K562 (cell line): ENCODE measurements around the gene SLC25A45. TPM values are rescaled to one million over a fixed set of nuclear protein-coding genes. Genes with fewer than 3 reads are reported as not detected.

ENCODE experiments used
- CBX1 ChIP-seq: sonication (generic); IDR thresholded peaks from 2 replicates; pipeline ENCODE4 v1.6.1; 2016; ENCODE audit warnings: antibody characterized with exemption, low read depth, mild to moderate bottlenecking
- HMGN3 ChIP-seq: IDR thresholded peaks from 2 replicates; pipeline ENCODE4 v1.6.1; 2011; ENCODE audit warnings: borderline replicate concordance, low read depth, mild to moderate bottlenecking, mixed read lengths, low read length; ENCODE audit not compliant: insufficient read length; ENCODE audit errors: extremely low read depth
- RHOXF2B ChIP-seq: fragments of 250-450 bp; sonication (Bioruptor Pico); conservative IDR thresholded peaks from 2 replicates; pipeline ENCODE4 v1.5.1; 2021
- polyA plus RNA-seq, 8 experiments: library from polyadenylated mRNA; depleted of rRNA in 4 of 8; stranded (reverse) in 5 of 8; unstranded in 3 of 8; fragments of >200 nt; fragmentation: Nextera tagmentation in 2 of 8; fragmentation: Illumina TruSeq in 1 of 8; extraction: Ambion mirVana in 2 of 8; extraction: Trizol in 1 of 8; gene quantifications; 2 replicates each; pipeline versions ENCODE4 v1.2.1 to v1.2.3, GENCODE V29; 2011 to 2014; ENCODE audit warnings: inconsistent platforms in 1 of 8, missing spikeins in 1 of 8
- total RNA-seq, 7 experiments: library from RNA; depleted of rRNA in 6 of 7; stranded (reverse); fragments of >200 nt in 6 of 7; fragmentation: Illumina TruSeq in 2 of 7; extraction: Trizol in 2 of 7; gene quantifications; 2 replicates each; pipeline versions ENCODE4 v1.2.1 to v1.2.3, GENCODE V29; 2011 to 2021; ENCODE audit warnings: low replicate concordance in 1 of 7
- TF ChIP-seq, protein P1 (sequence below): sonication (generic); formaldehyde crosslinking; IDR thresholded peaks from 2 replicates; pipeline ENCODE4 v1.8.1; 2022; ENCODE audit warnings: missing genetic modification reagents
- TF ChIP-seq, protein P2 (sequence below): conservative IDR thresholded peaks from 2 replicates; pipeline ENCODE4 v1.6.1; 2011; ENCODE audit warnings: low read depth, mild to moderate bottlenecking, low read length; ENCODE audit not compliant: control insufficient read depth
- TF ChIP-seq, protein P3 (sequence below): sonication (generic); formaldehyde crosslinking; IDR thresholded peaks from 2 replicates; pipeline ENCODE4 v1.8.1; 2023; ENCODE audit warnings: mild to moderate bottlenecking, missing genetic modification reagents
- TF ChIP-seq, protein P4 (sequence below): fragments of 250-450 bp; sonication (Bioruptor Pico); IDR thresholded peaks from 2 replicates; pipeline ENCODE4 v1.4.0; 2020; ENCODE audit warnings: mild to moderate bottlenecking, moderate library complexity
- TF ChIP-seq, protein P5 (sequence below): fragments of 450-650 bp; formaldehyde crosslinking; IDR thresholded peaks from 2 replicates; pipeline ENCODE4 v1.4.0; 2022; ENCODE audit warnings: missing genetic modification characterization

Gene SLC25A45
- total and polyA plus RNA-seq, 9 of the 15 experiments (the other 6 are each of a cell fraction or from before 2014, with no cell fraction given): 0.15 to 2.3 (median 0.68) TPM

DNA sequence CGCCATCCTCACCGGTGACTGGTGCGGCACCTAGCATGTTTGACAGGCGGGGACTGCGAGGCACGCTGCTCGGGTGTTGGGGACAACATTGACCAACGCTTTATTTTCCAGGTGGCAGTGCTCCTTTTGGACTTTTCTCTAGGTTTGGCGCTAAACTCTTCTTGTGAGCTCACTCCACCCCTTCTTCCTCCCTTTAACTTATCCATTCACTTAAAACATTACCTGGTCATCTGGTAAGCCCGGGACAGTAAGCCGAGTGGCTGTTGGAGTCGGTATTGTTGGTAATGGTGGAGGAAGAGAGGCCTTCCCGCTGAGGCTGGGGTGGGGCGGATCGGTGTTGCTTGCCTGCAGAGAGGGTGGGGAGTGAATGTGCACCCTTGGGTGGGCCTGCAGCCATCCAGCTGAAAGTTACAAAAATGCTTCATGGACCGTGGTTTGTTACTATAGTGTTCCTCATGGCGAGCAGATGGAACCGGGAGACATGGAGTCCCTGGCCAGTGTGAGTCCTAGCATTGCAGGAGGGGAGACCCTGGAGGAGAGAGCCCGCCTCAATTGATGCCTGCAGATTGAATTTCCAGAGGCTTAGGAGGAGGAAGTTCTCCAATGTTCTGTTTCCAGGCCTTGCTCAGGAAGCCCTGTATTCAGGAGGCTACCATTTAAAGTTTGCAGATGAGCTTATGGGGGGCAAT is 41.2 kb upstream of the SLC25A45 start (continued):
- TF ChIP-seq, protein P1, sequence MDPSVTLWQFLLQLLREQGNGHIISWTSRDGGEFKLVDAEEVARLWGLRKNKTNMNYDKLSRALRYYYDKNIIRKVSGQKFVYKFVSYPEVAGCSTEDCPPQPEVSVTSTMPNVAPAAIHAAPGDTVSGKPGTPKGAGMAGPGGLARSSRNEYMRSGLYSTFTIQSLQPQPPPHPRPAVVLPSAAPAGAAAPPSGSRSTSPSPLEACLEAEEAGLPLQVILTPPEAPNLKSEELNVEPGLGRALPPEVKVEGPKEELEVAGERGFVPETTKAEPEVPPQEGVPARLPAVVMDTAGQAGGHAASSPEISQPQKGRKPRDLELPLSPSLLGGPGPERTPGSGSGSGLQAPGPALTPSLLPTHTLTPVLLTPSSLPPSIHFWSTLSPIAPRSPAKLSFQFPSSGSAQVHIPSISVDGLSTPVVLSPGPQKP (CRISPR knock-in tag): no peak
- TF ChIP-seq RHOXF2B (CRISPR knock-in tag) (no peak), CBX1 (no peak), HMGN3 (no peak)
- TF ChIP-seq, protein P2, sequence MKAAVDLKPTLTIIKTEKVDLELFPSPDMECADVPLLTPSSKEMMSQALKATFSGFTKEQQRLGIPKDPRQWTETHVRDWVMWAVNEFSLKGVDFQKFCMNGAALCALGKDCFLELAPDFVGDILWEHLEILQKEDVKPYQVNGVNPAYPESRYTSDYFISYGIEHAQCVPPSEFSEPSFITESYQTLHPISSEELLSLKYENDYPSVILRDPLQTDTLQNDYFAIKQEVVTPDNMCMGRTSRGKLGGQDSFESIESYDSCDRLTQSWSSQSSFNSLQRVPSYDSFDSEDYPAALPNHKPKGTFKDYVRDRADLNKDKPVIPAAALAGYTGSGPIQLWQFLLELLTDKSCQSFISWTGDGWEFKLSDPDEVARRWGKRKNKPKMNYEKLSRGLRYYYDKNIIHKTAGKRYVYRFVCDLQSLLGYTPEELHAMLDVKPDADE: peak; percentile 68
- TF ChIP-seq, protein P3, sequence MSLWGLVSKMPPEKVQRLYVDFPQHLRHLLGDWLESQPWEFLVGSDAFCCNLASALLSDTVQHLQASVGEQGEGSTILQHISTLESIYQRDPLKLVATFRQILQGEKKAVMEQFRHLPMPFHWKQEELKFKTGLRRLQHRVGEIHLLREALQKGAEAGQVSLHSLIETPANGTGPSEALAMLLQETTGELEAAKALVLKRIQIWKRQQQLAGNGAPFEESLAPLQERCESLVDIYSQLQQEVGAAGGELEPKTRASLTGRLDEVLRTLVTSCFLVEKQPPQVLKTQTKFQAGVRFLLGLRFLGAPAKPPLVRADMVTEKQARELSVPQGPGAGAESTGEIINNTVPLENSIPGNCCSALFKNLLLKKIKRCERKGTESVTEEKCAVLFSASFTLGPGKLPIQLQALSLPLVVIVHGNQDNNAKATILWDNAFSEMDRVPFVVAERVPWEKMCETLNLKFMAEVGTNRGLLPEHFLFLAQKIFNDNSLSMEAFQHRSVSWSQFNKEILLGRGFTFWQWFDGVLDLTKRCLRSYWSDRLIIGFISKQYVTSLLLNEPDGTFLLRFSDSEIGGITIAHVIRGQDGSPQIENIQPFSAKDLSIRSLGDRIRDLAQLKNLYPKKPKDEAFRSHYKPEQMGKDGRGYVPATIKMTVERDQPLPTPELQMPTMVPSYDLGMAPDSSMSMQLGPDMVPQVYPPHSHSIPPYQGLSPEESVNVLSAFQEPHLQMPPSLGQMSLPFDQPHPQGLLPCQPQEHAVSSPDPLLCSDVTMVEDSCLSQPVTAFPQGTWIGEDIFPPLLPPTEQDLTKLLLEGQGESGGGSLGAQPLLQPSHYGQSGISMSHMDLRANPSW (CRISPR knock-in tag): no peak; the same call in 1 of the 2 replicates
- TF ChIP-seq, protein P4, sequence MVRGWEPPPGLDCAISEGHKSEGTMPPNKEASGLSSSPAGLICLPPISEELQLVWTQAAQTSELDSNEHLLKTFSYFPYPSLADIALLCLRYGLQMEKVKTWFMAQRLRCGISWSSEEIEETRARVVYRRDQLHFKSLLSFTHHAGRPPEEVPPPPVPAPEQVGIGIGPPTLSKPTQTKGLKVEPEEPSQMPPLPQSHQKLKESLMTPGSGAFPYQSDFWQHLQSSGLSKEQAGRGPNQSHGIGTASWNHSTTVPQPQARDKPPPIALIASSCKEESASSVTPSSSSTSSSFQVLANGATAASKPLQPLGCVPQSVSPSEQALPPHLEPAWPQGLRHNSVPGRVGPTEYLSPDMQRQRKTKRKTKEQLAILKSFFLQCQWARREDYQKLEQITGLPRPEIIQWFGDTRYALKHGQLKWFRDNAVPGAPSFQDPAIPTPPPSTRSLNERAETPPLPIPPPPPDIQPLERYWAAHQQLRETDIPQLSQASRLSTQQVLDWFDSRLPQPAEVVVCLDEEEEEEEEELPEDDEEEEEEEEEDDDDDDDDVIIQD (CRISPR knock-in tag): no peak
- TF ChIP-seq, protein P5, sequence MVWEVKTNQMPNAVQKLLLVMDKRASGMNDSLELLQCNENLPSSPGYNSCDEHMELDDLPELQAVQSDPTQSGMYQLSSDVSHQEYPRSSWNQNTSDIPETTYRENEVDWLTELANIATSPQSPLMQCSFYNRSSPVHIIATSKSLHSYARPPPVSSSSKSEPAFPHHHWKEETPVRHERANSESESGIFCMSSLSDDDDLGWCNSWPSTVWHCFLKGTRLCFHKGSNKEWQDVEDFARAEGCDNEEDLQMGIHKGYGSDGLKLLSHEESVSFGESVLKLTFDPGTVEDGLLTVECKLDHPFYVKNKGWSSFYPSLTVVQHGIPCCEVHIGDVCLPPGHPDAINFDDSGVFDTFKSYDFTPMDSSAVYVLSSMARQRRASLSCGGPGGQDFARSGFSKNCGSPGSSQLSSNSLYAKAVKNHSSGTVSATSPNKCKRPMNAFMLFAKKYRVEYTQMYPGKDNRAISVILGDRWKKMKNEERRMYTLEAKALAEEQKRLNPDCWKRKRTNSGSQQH (CRISPR knock-in tag): peak; percentile 87
